GM12801 (cell line): Measurements from ENCODE around the gene AGAP5.

Experiments used
- TF ChIP-seq, protein P1 (sequence below): IDR thresholded peaks from one replicate; pipeline ENCODE4 v1.5.1; 2011; ENCODE audit warnings: control low read depth; ENCODE audit not compliant: insufficient read length; ENCODE audit errors: extremely low read depth

AGAP5 gene

DNA sequence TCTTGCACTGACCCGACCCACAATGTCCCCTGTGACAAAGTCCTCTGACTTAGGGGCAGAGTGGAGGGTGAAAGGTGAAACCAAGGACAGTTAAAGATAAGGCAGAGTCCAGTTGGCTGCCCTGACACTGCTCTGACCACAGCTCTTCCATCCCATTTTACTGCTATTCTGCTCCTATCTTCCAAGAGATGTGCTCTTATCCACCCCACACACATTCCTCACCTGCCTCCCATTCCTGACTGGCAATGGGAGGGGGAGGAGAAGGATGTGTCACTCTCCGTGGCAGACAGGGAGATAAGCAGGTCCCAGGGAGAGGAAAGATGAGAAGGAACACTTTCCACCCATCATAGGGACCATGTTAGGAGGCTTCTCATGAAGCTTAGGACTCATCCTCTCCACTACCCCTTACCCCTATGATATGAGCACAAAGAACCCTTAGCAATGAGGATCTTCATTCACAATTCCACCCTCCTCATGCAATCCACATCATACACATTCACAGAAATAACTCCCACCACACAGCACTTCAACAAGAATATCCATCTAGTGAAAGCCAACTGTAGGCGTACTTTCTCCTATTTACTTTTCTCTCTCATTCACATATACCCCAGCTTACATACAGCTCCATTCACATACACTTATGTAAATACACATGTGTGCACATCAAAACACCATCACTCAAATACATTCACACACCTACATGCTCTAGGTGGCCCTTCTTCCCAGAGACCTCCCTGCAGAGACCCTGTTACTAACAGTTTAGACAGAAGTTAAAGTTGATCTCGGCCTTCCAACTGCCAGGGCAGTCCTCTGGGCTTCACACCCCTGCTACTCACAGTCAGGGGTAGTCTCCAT, 48.7 kb downstream of the AGAP5 start:
- TF ChIP-seq, protein P1, sequence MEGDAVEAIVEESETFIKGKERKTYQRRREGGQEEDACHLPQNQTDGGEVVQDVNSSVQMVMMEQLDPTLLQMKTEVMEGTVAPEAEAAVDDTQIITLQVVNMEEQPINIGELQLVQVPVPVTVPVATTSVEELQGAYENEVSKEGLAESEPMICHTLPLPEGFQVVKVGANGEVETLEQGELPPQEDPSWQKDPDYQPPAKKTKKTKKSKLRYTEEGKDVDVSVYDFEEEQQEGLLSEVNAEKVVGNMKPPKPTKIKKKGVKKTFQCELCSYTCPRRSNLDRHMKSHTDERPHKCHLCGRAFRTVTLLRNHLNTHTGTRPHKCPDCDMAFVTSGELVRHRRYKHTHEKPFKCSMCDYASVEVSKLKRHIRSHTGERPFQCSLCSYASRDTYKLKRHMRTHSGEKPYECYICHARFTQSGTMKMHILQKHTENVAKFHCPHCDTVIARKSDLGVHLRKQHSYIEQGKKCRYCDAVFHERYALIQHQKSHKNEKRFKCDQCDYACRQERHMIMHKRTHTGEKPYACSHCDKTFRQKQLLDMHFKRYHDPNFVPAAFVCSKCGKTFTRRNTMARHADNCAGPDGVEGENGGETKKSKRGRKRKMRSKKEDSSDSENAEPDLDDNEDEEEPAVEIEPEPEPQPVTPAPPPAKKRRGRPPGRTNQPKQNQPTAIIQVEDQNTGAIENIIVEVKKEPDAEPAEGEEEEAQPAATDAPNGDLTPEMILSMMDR = no peak

DNA sequence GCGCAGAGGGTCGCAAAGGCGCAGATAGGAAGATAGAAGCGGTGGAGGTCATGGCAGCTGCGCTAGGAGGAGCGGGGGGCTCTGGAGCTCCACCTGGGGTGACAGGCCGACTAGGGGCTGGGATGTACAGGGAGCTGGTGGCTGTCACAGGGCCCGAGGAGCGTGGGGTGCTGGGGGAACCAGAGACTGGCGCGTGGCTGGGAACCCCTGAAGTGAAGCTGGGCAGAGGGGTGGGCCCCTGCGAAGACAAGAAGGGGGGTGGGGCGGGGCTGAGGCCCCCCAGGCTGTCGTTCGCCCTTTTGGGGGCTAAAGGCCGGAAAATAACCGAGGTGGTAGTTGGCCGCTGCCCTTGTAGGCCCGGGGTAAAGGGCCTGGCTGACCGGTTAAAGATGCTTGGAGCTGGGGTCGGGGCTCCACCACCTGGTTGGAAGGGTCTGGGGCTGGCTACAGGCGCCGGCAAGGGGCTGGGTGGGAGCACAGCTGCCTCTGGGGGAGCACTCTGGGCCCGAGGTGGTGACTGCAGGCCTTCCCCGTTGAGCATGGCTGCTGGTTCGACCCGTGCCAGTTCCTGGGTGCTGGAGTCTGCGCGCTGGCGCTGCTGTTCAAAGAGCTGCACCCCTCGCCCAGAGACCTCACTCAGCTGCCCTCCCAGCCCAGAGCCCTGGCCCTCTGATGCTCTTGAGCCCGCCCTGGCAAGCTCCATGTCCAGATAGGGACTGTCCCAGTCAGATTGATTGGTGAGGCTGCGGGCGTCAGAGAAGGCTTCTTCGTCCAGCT, 49.8 kb downstream of the AGAP5 start:
- TF ChIP-seq, protein P1 = no peak

DNA sequence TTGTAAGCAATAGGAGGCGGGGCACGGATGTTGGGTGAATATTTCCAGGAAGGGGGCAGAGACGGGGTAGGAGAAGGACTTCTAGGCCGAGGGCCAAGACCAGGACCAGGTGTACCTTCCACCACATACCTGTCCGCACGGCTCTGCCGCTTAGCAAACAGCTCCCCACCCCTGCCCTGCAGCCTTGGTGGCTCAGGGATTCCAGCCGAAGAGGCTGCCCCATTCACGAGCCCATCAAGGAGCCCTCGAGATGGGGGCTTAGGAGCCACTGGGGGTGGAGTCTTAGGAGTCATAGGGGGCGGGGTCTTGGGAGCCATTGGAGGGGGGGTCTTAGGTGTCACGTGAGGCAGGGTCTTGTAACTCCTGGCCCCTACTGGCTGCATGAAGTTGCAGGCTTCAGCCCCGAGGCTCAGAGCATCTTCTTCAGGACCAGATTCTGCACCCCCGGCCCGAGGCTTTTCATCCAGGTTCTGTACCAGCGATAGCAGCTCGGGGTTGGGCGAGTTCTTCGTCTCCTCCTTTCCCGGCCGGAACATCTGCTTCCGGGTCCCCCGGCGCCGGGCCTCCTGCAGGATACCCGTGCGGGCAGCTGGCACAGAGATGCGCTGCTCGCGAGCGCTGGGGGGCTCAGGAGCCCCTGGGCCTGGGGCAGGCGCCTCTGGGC, 50.6 kb downstream of the AGAP5 start:
- TF ChIP-seq, protein P1 = no peak

DNA sequence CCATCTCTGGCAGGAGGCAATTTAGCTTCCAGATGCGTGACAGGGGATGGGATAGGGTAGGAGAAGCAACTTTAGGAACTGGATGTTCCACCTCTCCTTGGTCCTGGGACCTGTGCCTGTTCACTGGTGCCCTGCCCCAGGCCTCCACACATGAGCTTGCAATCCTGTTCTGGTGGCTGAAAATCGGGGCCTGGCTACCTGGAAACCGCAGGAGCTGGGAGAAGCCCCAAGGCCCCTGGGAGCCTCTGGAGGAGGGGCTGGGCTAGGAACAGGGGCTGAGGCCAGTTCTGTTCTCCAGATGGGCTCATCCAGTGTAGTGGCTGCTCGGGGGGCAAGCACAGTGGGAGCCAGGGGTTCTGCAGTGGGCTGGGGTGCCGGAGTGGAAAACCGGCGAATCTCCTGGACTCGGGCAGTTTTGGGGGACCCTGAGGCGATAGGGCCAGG, 51.3 kb downstream of the AGAP5 start:
- TF ChIP-seq, protein P1 = no peak

DNA sequence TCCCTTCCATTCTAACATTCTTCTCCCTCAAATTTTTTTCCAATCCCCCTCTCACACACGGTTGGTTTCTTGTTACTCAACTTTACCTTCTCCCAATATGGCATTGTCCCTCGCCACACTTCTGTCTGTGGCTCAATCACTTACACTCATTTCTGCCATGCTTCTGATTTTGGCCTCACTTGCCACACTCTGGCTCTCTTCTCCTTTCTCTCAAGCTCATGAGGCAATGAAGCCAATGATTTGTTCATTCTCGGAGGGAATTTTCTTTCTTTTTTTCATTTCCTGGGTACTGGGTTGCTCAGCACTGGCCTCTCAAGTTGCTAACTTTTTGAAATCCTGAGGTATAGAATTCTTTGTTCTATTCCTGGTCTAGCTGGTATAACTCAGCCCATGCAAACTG, 52.7 kb downstream of the AGAP5 start:
- TF ChIP-seq, protein P1 = no peak

DNA sequence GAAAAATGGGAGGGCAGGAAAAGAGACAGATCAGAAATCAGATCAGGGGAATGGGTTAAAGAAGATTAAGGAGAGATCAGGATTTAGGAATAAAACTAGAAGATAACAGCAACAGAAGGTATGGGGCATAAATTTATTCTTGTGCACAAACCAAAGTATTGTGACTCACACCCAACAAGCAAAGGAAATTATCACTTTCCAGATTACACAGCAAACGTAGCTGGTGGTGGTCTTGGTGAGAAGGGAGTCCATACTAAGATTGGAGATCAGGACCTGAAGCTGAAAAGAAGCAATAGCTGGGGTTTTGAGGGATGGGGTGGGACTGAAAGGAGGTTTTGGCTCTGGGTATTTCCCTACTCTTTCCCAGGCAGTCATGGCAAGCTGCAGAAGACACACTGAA, 53.1 kb downstream of the AGAP5 start:
- TF ChIP-seq, protein P1 = no peak
